ENCODE measurements around the gene MBD1. TPM values are rescaled to one million over a fixed set of nuclear protein-coding genes. Genes with fewer than 3 reads are reported as not detected.
"Not testable (repeated sequence)": the region's sequence is repeated elsewhere in the genome, so short reads cannot be mapped to it uniquely, and the experiment has no call there.

The MBD1 gene, protein sequence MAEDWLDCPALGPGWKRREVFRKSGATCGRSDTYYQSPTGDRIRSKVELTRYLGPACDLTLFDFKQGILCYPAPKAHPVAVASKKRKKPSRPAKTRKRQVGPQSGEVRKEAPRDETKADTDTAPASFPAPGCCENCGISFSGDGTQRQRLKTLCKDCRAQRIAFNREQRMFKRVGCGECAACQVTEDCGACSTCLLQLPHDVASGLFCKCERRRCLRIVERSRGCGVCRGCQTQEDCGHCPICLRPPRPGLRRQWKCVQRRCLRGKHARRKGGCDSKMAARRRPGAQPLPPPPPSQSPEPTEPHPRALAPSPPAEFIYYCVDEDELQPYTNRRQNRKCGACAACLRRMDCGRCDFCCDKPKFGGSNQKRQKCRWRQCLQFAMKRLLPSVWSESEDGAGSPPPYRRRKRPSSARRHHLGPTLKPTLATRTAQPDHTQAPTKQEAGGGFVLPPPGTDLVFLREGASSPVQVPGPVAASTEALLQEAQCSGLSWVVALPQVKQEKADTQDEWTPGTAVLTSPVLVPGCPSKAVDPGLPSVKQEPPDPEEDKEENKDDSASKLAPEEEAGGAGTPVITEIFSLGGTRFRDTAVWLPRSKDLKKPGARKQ
- polyA plus RNA-seq (2013, experiment 1 of 2; ENCODE audit: insufficient read length) = 49.9 TPM
- 36.9 TPM for polyA plus RNA-seq (2013, experiment 2 of 2; ENCODE audit: insufficient read length)

DNA sequence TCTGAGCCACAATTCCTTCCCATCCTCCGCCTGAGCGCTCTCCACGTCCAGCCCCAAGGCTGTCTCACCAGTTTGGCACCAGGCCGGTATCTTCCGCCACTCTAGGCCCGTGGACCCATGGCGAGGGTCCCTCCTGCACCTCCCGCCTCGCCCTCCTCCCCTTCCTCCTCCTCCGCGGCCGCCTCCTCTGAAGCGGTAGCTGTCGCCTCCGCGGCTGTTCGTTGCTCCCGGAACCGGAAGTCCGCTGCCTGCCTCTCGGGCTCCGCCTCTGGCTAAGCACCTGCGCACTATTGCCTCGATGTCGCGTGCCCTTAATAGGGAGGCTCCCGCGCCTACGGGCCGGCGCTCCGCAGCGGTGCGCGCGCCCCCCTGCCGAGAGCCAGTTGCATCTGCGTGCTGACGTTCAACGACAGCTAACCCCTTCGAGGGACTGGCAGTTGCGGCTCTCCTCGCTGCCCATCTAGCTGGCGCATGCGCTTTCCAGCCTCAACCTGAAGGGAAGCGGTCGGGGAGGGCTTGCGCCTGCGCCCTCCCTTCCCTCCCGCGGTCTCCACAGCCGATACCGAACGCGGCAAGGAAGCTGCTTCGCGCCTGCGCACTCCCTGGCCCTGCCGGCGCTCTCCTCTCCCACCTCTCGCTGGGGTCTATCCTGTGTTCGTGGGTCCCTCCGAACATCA lies at the start of gene MBD1:
TSS of gene MBD1 (minus strand) at position 229 of the 677 bp plus-strand sequence. CDS start 1,531 bp downstream, outside the sequence.
- DNase-seq = peak; percentile 97

DNA sequence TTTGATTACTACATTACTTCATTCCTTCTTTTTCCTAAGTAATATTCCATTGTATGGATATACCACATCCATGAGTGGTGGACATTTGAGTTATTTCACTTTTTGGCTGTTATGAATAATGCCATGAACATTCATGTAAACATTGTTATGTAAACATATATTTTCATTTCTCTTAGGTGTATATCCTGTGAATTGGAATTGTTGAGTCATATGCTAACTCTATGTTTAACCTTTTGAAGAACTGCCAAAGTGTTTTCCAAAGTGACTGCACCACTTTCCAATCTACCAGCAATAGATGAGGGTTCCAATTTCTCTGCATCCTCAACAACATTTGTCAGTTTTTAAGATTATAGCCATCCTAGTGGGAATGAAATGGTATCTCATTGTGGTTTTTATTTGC lies 48.9 kb upstream of the MBD1 start:
- no peak for DNase-seq

DNA sequence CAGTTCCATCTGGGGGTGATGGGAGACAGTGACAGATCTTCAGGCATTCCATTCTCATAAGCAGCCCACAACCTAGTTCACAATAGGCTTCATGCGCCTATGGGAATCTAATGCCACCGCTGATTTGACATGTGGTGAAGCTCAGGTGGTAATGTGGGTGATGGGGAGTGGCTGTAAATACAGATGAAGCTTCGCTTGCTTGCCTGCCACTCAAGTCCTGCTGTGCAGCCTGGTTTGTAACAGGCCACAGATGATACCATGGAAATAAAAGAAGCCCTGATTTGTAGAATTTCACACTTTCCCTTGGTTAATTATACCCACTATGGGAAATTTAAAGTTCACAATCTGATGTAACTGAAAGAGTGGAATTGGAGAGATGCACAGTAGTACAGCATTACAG lies 46.7 kb upstream of the MBD1 start:
- DNase-seq = no peak

DNA sequence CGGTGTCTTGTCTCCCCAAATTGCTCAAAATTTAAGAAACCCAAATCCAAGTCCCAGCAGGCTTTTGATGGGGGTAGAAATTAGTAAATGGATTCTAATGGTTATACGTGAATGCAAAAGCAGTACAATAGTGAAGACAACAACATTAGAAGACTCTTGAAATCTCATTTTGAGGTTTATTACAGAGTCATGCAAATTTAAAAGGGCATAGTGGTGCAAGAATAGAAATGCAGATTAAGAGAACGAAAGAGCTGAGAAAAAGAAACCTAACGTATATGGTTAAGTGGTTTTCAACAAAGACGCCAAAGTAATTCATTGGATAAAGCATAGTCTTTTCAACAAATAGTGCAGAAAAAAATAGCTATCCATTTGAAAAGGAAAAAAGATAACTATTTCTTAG lies 39.4 kb upstream of the MBD1 start:
- DNase-seq = no peak

DNA sequence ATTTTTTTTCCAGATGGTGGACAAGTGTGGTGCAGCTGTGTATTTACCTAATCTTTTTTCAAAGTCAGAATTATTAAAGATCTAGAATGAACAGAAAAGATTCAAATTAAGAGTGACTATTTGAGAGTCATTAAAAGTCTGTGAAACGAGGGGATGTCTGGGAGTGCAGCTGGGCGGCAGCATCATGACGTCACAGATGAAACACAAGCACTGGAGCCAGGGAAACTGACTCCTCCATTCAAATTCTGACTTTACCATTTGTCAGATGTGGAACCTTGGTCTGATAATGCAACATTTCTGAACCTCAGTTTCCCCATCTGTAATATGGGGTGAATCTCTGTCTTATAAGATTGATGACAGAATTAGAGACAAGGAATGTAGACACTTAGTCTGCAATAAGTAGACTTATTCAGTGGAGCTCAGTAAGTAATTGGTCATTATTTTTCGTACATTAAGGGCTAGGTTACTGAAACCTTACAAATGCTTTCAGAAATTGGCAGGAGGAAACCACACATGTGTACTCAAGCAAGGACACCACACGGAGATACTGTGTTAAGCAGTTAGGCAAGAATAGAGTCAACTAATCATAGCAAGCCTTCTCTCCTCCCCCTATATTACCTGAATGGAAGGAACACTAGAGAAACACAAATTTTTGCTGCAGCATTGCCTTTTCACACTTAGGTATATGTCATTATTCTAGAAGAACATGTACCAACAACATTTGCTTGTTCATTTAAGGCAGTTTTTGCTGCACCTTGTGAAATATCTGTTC lies 34.0 kb upstream of the MBD1 start:
- no peak for DNase-seq

DNA sequence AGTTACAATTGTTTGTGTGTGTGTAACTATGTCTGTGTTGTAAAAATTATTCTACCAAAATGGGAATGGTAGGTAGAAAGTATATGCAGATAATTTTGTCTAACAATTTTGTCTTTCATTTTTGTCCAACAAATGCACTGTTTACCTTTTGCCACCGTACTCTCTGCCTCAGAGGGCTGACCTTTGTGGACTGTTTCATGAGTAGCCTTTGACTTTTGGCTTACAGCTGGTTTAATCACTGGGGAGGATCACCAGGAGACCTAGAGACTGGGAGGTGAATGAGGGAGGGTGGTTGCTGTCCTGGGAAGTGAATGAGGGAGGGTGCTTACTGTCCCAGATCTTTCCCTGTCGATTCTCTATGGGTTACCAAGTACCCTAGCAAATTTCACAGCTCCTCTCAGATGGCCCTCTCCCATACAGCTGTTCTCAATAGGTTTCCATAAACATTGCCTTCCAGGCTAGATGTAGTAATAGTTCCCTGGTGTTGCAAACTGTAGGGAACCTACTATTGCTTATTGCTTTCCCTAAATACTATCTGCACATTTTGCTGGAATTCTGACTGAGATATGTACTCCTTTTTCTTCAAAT lies 32.6 kb upstream of the MBD1 start:
- DNase-seq = no peak

DNA sequence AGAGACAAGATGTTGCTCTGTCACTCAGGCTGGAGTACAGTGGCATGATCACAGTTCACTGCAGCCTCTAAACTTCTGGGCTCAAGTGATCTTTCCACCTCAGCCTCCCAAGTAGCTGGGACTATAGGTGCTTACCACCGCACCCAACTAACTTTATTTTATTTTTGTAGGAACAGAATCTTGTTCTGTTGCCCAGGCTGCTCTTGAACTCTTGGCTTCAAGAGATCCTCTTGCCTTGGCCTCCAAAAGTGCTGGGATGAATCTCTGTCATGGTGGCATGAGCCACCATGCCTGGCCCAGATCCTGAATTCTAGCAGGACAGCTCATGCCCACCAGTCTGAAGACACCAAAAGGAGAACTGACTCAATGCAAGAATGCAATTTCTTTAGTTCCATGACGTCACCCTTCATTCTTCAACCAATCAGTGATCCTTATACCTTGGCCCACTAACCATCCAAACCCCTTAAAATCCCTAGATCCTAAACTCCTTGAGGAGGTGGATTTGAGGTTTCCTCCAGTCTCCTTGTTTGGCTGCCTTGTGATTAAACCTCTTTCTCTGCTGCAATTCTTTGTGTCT lies 31.8 kb upstream of the MBD1 start:
- DNase-seq = no peak

DNA sequence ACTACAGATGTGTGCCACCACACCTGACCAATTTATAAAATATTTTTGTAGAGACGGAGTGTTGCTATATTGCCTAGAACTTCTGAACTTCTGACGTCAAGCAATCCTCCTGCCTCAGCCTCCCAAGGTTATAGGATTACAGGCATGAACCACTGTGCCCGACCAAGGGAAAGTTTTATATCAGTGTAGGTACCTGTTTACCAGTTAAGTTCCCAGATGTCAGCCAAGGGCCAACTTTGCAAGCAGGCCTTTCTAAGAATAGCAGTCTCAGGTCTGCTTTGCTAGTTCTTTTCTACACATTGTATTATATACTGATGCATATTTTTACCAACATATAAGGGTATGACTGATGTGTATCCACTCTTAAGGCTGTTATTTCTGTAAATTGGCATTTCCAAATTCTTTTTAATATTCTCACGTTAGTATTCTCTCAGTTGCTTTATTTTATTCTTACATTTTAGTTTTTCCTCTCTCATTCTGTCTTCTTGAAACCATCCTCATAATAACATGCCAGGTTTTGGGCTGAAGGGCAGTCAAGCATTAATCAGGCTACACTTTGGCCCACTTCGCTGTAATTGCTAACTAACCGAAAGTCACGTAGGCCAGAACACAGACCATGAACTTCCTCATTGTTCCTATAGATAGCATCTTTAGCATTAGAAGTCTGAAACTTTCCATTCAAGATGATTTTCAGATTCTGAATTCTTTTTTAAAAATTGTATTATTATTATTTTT lies 31.1 kb upstream of the MBD1 start:
- DNase-seq = no peak

DNA sequence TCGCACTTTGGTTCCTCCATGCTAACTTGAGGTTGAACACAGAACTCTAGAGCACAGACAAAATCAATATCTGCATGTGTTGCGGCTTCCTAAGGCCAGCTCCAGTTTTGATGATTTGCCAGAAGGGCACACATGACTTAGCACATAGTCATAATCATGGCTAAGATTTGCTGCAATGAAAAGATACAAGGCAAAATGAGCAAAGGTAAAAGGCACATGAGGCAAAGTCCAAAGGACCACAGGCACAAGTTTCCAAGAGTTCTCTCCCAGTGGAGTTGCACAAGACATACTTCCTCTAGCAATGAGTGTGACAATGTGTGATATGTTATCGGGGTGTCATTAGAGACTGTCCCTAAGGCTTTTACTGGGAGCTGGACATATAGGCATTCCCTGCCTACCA lies 30.3 kb upstream of the MBD1 start:
- DNase-seq = no peak

DNA sequence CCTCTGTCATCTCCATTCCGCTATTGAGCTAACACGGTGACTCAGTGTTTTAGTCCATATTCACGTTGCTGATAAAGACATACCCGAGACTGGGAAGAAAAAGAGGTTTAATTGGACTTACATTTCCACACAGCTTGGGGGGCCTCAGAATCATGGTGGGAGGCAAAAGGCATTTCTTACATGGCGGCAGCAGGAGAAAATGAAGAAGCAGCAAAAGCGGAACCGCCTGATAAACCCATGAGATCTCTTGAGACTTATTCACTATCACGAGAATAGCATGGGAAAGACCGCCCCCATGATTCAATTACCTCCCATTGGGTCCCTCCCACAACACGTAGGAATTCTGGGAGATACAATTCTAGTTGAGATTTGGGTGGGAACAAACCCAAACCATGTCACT lies 28.8 kb upstream of the MBD1 start:
- no peak for DNase-seq

DNA sequence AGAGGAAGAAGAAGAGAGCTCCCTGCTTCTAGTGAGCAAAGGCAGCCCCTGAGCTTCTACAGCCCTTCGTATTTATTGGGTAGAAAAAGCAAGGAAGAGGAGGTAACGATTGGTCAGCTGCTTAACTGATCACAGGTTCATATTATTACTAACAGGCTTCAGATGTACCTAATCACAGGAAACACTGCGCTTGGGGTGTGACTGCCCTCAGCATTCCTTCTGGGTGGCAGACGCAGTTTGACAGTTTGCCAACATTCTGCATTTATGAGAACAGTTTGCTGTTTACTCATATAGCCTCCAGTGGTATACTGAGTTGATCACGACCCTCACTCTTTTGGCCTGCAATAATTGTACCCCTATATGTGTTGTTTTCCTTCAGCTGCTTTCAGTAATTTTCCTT lies 27.5 kb upstream of the MBD1 start:
- DNase-seq = not testable (repeated sequence)

DNA sequence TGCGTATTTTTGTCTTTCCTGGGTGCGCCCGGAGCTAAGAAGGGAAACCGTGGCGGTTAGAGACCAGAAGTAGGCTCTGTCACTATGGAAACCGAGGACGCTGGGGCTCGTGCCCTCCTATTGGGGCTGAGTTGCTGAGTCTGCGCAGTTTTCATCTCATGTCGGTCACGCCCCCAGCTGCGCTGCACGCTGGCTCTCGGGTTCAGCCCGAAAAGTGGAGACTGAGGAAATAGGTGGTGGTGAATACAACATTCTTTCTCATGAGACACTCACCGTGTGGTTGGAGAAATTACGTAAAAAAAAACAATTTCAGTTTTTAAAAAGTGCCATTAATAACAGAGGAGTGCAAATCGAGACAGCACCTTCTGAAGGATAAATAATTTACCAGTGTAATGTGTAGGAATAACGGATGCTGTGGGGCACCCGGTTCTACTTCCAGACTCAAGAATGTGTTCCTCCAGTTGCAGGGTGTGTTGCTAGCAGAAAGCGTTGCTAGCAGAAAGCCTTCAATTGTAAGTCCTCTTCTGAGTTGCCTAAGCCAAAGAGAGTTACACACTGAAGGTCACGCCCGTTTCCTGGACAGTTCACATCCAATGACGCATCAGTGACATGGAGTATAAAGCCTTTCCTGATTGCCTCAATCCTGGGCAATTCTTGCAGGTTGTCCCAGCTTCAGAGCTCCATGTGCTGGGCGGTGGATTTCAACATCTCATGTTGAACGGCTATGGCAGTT lies 26.6 kb upstream of the MBD1 start:
- DNase-seq = peak; percentile 88

DNA sequence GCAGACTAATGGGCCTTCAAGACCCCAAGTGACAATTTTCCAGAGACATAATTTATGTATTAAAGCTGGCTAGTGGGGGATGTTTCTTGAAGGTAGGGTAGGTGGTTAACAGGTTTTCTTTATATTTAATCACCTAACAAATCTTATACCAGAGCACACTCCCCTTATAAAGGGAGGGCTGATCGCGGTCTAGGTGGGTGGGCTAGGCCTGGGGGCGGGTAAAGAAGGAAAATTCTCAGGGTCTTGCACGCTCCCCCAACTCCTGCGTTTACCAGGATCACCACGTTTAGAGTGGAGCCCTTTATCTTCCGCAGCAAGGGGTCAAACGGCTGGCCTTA lies 26.0 kb upstream of the MBD1 start:
- DNase-seq = no peak

DNA sequence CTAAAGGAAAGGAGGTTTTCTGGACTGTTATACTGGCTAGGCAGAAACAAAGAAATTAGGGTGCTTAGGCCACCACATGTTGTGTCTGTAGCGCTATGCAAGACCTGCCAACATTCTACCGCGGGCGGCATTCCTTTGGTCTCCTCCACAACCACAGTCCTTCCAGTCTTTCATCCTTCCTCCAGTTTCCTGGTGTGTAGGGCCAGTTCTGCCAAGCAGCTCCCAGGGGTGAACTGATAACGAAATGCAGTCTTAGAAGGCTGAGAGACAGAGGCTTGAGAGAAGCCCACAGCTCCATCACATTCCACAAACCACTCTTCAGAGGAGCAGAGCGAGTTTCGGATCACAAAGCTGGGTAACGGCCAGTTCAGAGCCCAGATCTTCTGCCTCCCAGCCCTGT lies 25.6 kb upstream of the MBD1 start:
- DNase-seq = peak; percentile 35

DNA sequence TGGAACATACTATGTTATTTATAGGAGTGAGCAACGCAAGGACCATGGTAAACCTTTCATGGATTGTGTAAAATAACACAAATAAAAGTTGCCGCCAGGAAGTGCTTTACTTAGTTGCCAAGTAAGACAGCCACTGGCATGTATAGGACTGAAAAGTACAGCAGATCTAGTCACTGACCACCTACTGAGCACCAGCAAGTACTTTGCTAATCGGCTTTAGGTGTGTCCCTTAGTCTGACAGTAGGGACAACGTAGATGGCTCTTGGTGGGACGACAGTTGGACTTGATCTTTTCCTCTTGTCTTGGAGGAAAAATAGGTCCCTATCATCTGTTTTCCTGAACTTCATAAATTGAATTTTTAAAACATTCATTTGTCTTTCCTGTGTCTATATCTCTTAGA lies 19.8 kb upstream of the MBD1 start:
- DNase-seq = no peak

DNA sequence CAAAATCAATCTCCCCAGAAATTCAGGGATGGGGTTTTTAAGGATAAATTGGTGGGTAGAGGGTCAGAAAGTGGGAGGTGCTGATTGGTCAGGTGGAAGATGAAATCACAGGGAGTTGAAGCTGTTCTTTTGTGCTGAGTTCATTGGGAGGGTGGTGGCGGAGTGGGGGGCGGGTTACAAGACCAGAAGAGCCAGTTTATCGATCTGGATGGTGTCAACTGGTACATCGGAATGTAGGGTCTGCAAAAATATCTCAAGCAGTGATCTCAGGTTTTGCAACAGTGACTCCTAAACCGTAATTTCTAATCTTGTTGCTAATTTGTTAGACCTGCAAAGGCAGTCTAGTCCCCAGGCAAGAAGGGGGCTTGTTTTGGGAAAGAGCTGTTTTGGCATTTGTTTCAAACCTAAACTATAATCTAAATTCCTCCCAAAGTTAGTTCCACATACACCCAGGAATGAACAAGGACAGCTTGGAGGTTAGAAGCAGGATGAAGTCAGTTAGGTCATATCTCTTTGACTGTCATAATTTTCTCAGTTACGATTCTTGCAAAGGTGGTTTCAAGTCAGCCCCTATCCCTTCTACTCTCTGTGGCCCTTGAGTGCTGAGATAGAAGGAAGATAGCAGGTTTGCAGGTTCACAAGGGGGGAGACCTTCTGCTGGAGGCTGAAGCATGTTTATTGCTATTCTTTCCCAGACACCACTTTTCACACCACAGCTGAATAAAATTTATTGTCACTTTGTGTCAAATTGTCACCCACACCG lies 18.5 kb upstream of the MBD1 start:
- no peak for DNase-seq

DNA sequence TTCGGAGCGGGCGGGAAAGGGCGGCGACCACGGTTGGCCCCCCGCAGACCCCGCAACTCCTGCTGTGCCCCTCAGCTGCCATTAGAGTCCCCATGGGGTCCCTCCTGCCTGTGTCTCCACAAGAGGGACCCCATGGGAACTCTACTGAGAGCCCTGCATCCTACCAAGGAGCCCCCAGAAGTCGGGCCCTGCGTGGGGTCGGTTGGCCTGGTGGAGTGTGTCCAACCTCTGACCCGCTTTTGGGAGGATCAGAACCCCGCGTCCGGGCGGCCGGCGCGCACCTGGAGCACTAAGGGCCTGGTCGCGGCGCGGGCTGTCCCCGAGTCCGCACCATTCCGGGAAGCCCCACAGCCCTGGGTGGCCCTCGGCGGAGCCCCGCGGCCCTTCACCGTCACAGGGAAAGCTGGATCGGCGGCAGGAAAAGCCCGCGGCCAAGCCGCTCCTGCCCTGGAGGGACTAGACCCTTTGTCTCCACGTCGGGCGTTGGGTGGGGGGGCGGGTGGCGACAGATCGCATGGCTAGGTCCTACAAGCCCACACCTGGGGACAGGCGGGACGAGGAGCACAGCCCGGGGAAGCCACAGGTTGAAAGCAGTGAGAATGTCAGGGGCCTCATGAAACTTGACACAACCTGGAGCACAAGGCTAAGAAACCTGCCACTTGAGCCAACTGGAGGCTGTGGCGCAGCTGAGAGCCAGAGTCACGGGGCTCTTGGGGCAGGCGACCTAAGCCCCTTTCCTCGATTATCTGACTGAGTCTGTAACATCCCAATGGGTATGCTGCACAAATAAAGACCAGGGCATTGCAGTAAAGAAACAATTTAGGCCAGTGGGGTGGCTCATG lies 17.3 kb upstream of the MBD1 start:
- DNase-seq = no peak

DNA sequence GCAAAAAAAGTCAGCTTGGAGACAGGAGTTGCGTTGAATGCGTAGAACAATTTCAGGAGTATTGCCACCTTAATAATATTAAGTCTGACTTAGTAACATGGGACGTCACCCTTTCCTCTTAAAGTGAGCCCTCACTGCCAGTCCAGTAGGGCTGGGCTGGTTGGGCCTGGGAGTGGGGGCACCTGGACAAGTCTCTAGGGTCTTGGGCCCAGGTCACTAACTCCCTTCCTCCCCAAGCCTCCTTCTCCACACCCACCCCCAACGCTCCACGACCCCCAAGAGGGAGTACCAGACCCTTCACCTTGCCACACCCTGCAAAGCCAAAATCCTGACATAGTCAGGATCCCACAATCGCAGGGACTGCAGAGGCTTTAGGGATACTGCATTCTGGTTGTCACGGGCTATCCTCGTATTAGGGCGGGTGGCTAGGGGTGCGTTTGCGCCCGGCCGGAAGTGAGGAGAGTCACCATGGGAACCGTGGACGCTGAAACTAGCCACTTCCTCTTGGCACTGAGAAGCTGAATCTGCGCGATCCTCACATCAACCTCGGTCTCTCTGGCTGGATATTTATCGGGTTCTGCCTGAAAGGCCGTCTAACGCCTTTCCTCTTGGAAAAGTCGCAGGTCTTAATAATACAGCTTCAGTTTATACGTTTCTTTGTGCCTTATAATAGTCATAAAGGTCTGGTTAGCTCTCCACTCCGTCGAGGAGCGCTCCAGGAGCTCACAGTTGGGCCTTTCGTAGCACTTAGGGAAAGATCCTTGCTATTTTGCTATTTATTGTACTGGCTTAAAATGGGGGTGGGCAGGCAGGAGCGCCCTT lies 16.5 kb upstream of the MBD1 start:
- peak; percentile 77 for DNase-seq
